HG02610 (cell line): ENCODE data around the gene ARHGEF4.

Source experiments
- ATAC-seq: cut with Tn5 transposase; IDR thresholded peaks from one replicate; pipeline ENCODE4 v1.9.1; 2021; ENCODE audit warnings: mild to moderate bottlenecking, moderate library complexity; ENCODE audit not compliant: unreplicated experiment

ARHGEF4 gene

DNA sequence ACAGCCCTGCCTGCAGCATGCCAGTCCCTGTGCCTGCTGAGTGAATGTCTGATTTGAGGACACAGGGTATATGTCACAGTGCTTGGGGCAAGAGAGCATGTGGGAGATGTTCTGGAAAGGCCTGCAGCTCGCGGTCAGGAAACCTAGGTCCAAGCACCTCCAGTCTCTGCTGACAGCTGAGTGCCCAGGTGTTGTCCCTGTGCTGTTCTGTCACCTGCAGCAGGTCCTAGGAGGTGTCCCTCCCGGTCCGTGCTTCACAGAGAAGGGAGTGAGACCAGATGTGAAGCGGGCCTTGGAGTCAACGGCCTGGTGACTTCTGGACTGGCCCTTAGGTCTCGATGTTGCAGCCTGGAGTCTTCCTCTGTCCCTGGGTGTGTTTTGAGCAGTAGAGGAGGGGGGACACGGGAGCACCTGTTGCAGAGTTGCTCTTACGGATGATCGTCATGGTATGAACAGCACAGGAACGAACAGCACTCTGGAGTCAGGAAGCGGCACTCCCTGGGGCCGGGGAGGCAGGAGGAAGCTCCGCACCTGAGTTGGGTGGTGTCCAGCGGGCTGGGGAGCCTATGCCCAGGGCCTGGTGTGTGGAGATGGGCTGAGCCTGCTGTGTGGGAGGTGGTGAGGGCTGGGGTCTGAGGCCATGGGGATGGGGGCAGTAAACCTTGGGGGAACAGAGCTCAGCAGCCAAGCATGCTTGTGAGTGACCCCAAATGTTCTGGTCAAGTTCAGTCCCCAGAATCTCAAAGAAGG is 21.6 kb upstream of the ARHGEF4 start:
- ATAC-seq: no peak

- ATAC-seq: no peak
Observed at GRCh38 chr2:130818809-130819208, 17.9 kb upstream of the ARHGEF4 start.

- ATAC-seq: no peak
Observed at GRCh38 chr2:130819226-130819607, 17.5 kb upstream of the ARHGEF4 start.

- ATAC-seq: no peak
Observed at GRCh38 chr2:130819608-130820278, 17.0 kb upstream of the ARHGEF4 start.

DNA sequence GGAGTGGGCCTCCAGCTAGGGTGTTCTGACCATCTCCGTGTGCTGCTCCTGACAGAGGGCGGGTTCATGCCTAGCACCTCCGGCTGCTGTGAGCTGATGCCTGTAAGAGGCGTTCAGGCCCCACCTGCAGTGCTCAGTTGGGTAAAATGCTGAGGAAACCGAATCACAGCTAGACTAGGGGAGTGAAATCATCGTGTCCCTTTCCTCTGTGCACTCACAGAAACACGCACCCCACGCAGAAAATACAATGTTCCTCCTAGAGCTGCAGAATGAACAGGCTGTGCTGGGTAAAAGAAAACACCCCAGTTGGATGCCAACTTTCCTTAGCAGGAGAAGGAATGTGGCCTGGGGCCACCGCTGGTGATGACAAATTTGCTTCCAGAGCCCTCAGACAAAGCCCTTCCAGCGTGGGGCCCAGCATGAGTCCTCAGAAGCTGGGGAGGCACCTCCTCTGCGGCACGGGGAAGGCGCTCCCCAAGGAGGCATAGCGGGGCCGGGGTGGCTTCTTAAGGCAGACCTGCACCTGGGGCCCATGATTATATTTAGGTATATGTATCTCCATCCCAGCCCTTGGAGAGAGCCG is 16.3 kb upstream of the ARHGEF4 start:
- ATAC-seq: no peak

DNA sequence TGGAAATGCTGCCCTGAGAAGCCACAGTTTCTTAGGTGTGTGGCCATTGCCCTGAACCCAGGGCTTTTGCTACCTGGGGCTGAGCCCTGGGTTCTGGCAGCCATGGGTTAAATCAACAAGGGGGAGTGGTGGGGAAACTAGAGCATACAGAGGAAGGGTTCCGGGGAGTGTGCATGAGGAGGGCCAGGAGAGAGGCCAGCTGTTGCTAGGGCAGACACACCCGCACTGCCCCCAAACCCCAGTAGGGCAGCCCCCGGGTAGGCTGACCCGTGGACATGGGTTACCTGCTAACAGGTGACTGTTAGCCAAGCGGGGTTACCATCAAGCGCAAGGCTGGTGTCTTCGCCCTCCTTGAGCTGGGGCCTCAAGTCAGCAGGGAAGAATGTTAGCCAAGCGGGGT is 14.8 kb upstream of the ARHGEF4 start:
- ATAC-seq: no peak

GRCh38 chr2:130822766-130823165 is 13.9 kb upstream of the ARHGEF4 start:
- ATAC-seq: no peak

DNA sequence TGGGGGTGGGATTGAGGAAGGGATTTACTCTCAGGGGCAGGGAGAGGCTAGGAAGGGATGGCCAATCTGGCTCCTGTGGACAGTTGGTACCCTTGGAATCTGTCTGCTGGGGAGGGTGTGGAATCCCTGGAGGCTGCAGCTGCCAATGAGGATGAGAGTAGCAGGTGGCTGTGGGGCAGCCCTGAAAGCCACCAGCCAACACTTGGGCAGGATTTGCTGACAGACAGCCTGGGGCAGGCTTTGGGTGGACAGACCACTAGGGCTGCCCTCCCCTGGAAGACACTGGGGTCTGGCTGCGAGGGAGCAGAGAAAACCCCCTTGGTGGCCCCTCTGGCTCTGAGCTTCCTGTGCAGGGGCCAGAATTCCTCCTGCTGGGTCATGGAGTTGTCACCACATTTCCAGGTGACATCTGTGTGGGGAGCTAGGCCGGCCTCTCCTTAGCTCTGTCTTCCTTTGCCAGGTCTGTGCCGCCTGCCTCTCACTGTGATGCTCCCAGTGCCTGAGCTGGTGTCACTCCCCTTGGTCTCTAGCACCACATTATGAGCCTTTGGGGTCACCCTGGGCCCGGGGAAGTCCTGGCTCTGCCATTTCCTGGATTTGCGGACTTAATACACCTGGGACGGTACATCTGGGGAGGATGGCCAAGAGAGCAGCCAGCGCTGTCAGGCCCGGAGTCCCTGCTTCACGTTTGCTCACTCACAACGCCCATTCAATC is 13.4 kb upstream of the ARHGEF4 start:
- no peak for ATAC-seq

- ATAC-seq: peak; percentile 37
Observed at GRCh38 chr2:130823886-130824491, 12.7 kb upstream of the ARHGEF4 start.

- peak; percentile 88 for ATAC-seq
Observed at GRCh38 chr2:130824492-130825061, 12.1 kb upstream of the ARHGEF4 start.

- no peak for ATAC-seq
Observed at GRCh38 chr2:130825231-130825965, 11.3 kb upstream of the ARHGEF4 start.

DNA sequence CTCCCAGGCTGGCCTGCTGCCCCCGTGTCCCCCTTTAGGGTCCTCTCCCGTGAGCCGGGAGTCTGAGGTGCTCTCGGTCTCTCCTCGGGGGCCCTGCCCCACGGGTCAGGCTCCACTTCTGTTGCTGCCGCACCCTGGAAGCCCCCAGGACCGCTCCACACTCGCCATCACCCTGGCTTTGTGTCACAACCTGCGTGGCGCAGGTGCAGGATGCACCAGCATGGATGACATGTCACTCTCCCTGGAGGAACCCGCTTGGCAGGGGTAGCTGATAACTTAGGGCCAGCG is 10.8 kb upstream of the ARHGEF4 start:
- no peak for ATAC-seq

DNA sequence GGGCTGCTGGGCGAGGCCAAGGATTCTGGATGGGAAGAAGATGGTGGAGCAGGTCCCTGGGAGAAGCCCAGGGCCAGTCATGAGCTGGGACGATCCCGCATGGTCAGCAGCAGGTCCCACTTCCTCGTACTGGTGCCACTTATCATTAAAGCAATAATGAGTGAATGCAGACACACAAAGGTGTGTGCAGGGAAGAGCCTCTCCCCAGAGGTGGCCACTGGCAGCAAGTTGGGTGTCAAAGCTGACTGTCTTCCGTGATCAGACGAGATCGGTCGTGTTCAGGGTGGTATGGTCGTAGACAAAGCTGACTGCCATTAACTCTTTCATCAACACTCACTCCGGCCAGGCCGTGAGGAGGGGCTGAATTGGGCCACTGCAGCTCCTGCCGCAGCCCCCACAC is 10.3 kb upstream of the ARHGEF4 start:
- ATAC-seq: no peak

GRCh38 chr2:130826821-130827501 is 9.8 kb upstream of the ARHGEF4 start:
- ATAC-seq: no peak

DNA sequence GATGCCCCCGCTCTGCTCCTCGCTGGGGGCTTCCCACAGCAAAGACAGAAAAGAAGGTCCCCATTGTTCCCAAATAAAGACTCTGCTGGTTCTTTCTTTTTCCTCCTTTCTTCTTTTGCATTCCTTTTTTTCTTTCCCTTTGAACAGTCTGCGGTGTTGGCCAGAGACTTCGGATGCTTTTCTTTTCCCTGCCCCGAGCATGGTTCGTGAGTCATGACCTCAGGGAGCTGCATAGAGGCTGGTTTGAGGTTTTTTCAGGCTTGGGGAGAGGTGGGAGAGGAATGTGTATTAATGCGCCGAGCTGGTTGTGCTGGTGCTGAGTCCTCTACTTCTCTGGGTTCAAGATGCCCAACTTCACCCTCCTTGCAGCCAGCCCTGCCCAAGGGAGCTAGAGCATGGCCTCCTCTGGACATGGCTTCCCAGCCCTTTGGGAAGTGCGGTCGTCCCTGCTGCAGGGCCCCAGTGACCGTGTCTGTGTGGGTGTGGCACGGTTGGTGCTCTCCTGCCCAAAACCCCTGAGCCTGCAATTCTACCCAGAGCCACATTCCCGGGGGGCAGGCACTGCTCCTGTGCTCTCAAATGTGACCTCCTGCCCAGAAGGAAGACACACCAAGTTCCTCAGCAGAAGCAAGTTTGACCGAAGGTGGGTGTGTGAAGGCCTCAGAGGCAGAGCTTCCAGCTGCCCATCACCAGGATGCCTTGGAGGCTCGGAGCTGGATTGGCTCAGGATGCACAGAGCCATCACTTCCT is 9.0 kb upstream of the ARHGEF4 start:
- no peak for ATAC-seq

- no peak for ATAC-seq
Observed at GRCh38 chr2:130828461-130828860, 8.3 kb upstream of the ARHGEF4 start.

DNA sequence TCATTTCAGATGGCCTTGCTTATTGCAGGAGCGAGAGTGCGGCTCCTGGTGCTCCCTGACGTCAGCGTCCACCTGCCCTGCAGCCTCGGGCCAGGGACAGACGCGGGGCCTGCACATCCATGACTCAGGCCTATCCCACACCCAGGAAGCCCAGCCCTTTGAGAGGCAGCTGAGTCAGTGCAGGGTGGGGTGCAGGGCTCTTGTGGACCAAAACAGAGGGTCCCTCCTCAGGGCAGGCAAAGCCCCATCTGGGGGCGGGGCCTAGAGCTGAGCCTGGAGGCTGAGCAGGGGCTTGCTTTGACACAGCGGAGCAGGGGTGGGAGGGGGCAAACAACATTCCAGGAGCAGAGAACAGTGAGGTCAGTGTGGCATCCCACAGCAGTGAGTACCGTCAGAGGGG is 7.7 kb upstream of the ARHGEF4 start:
- ATAC-seq: no peak

- ATAC-seq: no peak
Observed at GRCh38 chr2:130830538-130830937, 6.2 kb upstream of the ARHGEF4 start.

- no peak for ATAC-seq
Observed at GRCh38 chr2:130831356-130831755, 5.4 kb upstream of the ARHGEF4 start.
